Breast epithelium (tissue), 3 donors: ENCODE results near the gene GSTA1.
"Not testable (repeated sequence)": the region's sequence is repeated elsewhere in the genome, so short reads cannot be mapped to it uniquely, and the experiment has no call there.

Experiments
- POLR2A ChIP-seq: fragments of 450-650 bp; IDR thresholded peaks from one replicate; pipeline ENCODE4 v1.6.1; 2016; ENCODE audit warnings: antibody characterized with exemption, mild to moderate bottlenecking, moderate library complexity
- TF ChIP-seq, protein P1 (sequence below), 3 donors: fragments of 450-650 bp; IDR thresholded peaks; one replicate each; pipeline ENCODE4 v1.5.1; 2016 to 2017; ENCODE audit warnings: antibody characterized with exemption in 3 of 3, mild to moderate bottlenecking in 3 of 3, moderate library complexity in 3 of 3

DNA sequence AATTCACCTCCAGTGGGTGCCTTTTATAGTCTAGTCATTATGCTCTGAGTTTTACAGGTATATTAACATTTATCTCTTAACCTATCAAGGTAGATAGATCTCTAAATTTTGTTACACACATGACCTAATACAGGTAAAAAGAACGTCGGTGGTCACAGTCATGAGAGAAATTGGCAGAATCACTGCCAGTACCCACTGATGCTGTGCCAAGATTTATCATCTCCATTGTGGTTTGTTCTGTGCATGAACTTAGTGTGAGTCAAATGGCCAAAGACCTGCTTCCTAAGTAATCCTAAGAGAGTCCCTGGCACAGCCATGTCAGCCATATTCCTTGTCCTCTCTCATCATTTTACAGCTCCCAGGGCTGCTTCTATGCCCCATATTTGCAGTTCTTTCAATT lies 9.2 kb downstream of the GSTA1 start:
- TF ChIP-seq, protein P1, sequence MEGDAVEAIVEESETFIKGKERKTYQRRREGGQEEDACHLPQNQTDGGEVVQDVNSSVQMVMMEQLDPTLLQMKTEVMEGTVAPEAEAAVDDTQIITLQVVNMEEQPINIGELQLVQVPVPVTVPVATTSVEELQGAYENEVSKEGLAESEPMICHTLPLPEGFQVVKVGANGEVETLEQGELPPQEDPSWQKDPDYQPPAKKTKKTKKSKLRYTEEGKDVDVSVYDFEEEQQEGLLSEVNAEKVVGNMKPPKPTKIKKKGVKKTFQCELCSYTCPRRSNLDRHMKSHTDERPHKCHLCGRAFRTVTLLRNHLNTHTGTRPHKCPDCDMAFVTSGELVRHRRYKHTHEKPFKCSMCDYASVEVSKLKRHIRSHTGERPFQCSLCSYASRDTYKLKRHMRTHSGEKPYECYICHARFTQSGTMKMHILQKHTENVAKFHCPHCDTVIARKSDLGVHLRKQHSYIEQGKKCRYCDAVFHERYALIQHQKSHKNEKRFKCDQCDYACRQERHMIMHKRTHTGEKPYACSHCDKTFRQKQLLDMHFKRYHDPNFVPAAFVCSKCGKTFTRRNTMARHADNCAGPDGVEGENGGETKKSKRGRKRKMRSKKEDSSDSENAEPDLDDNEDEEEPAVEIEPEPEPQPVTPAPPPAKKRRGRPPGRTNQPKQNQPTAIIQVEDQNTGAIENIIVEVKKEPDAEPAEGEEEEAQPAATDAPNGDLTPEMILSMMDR (IDR thresholded peaks at IDR 0.05) = not testable (repeated sequence)
- TF ChIP-seq POLR2A = not testable (repeated sequence)
